ENCODE results near the gene ALG8.
"Not testable (repeated sequence)": the region's sequence is repeated elsewhere in the genome, so short reads cannot be mapped to it uniquely, and the experiment has no call there.

Gene ALG8

DNA sequence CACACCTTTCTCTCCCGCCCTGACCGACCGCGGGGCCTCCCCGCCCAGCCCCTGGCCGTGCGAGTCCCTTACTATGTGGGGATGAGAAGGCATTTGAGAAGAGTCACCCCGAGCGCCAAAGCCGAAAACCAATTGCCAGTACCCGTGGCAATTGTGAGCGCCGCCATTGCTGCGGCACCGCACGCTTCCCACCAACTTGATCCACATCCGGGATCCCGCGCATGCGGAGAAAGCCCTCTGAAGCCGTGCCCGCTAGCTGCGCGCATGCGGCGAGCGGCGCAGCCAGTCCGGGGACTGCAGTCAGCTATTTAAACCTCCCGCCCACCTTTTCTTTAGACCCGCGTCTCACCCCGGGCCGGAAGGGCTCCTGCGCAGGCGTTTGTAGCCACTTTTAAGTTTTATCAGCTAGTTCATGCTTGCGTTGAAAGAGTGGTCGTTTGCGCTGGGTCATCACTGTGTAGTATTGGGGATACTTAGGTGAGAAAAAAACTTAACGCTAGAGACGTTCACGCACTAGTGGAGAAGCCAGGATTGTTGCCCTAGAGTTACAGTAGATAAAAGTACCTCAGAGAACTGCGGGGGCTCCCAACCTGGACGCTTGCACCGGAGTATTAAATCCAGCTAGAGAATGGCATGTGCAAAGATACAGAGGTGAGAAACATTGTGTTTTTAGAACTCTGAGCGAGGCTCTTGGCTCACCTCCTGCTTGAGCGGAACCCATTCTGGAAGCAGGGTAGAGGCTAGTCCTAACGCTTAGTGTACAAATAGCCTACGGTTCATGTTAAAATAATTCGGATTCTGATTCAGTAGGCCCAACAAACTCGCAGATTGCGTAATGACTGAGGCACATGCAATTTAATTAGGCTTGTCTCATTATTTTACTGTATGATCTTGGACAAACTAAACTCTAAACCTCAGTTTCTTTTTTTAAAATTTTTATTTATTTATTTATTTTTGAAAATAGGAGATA, at the start of gene ALG8:
ALG8 (minus strand) TSS at position 205 of the 970 bp plus-strand sequence; CDS start at position 167, 38 bp downstream.
- DNase-seq = peak; percentile 97

DNA sequence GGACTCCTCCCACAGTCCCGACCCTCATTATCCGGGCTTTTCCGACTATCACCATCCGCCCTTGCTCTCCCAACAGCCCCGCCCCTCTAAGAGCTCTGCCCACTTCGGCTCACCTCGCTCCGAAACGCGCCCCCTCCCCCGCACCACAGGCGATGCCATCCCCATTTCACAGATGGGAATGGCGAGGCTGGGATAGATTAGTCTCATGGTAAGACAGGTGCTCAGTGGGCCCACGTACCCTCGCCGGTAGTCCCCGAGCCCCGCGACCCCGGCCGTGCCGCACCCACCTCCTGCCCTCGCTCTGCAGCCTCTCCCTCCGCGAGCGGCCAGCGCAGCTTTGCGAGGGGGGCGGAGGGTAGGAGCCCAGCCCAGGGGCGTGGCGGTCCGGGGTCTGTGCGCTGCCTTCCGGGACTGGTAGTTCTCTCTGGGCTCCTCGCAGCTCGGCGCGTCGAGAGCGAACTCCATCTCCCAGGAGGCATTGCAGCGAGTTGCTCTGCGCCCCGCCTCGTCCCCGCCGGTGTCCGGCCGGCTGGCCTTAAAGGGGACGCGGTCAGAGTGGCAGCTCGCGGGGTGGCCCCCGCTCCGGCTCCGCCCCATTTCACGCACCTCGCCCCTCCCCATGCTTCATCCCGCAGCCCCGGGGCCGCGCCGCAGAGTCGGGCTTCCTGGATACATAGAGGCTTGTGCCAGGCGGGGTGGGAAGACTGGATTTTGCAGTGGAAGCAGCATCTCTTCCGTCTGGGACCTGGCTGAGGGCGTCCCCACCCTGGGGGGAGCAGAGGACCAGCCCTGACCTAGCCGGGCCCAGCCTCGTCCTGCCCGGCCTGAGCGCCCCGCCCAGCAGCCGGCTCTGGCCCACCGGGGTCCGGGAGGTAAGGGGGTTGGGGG, 49.1 kb upstream of the ALG8 start, which contains the start of the genes KCTD21 and USP35:
KCTD21 (minus strand) TSS at position 341 of the 888 bp plus-strand sequence. CDS start 14,072 bp downstream, outside the sequence.
USP35 (plus strand) TSS at position 634 of the 888 bp plus-strand sequence. CDS start 7,327 bp downstream, outside the sequence.
- DNase-seq = peak; percentile 89

DNA sequence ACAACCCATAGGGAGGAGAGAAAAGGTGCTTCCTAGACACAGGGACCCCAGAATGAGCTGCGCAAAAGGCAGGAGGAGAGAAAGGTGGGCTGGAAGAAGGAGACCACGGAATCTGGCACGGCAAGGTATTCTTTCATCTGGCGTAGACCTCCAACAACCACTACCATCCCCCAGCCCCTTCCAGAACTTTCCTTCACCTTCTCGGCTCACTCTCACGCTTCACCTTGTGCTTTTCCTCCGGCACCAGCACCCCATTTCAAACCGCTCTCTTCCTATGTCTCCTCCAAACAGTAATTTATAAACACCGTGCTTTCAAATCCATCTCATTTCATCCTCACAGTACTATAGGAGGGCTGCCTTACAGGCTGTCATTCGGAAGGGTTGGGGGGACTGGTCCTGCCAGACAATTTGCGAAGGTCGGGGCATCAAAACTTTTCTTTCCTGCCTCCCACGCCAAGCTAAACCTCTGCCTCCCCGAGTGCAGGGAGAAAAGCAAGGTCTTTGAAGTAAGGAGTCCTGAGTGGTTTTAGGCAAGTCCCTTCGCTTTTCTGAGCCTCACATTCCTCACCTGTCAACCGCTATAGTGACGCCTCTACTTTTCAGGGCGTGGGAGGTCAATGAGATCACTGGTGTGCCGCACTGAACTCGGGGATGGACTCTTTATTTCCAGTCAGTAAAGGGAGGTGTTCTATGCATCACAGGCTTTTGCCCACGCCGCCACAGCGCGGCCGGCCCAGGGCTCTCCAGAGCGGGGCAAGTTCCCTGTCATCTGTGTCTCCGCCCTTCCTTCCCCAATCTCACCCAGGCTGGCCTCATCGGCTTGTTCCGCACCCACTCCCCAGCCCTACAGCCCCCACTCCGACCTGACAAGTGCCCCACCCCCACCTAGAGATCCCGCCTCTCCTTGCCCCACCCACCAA, 48.2 kb upstream of the ALG8 start:
- no peak for DNase-seq

DNA sequence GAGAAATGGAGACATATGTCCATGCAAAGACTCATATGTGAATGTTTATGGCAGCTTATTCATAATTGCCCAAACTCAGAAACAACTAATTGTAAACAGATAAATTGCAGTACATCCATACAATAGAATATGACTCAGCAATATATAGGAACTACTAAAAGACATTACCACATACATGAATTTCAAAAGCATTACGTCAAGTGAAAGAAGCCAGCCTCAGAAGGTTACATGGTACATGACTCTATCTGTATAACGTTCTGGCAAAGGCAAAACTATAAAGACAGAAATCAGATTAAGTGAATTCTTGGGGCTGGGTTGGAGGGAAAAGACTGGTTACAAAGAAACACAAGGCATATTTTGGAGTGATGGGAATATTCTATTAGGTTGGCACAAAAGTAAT, 41.8 kb upstream of the ALG8 start:
- no peak for DNase-seq

DNA sequence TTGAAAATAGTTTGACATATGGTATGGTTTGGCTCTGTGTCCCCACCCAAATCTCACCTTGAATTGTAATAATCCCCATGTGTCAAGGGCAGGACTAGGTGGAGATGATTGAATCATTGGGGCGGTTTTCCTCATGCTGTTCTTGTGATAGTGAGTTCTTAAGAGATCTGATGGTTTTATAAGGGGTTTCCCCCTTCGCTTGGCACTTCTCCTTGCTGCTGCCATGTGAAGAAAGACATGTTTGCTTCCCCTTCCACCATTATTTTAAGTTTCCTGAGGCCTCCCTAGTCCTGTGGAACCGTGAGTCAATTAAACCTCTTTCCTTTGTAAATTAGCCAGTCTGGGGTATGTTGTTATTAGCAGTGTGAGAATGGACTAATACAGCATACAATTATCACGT, 41.3 kb upstream of the ALG8 start:
- DNase-seq = no peak

DNA sequence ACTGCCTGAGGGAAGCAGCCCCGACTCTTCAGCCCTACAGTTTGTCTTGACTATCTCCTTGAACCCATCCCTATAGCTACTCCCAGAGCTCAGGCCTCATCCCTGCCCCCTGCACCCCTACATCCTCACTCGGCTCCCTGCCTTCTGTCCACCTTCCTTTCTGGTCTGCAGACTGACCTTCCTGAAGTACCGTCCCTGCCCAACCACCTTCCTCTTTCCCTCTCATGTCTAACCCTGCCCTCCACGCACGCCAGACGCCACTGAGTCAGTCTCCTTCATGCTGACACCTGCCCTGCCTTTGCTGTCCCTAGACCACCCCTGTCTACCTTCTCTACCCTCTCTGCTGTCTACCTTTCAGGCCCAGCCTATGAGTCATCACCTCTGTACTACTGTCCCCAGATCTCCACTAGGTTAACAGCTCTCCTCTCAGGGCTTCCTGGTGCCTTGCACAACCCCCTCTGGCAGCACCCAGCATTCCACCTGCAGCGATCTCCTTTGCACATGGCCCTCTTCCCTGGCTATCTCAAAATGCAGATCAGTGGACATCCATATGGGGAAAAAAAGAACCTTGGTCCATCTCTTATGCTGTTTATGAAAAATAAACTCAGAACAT, 40.1 kb upstream of the ALG8 start:
- DNase-seq = no peak

DNA sequence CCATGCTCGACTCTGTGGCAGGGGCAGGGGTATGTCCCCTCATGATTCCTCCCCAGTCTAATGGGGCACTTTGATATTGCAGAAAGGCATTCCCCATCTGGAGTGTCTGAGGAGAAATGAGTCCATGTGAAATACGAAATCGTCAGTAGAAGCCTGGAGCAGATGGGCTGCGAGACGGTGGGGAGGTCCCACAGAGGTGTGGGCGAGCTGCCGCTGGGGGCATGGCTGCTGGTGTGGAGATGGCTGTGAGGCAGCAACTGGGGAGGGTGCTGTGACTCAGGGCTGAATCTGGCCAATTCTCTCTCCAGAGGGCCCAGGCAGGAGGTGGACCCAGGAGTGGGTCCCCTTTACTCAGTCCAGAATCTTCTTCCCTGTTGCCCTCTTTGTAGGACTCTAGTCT, 37.8 kb upstream of the ALG8 start:
- no peak for DNase-seq

DNA sequence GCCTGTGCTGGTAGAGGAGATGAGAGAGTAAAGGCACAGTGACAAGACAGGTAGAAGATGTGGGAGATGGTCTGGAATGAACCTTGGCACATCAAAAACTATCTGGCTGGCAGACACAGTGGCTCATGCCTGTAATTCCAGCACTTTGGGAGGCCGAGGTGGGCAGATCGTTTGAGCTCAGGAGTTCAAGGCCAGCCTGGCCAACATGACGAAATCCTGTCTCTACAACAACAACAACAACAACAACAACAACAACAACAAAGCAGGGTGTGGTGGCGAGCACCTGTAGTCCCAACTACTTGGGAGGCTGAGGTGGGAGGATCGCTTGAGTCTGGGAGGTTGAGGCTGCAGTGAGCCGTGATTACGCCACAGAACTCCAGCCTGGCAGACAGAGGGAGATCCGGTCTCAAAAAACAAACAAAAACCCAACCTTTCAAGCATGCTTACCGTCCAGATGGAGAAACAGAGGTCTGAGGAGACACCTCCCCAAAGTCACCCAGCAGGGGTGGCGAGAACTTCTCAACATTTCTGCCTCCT, 37.2 kb upstream of the ALG8 start:
- no peak for DNase-seq

DNA sequence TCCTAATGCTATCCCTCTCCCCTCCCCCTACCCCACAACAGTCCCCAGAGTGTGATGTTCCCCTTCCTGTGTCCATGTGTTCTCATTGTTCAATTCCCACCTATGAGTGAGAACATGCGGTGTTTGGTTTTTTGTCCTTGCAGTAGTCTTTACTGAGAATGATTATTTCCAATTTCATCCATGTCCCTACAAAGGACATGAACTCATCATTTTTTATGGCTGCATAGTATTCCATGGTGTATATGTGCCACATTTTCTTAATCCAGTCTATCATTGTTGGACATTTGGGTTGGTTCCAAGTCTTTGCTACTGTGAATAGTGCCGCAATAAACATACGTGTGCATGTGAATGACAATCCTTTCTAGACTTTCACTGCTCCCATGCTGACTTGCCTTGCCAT, 36.4 kb upstream of the ALG8 start:
- DNase-seq = not testable (repeated sequence)

DNA sequence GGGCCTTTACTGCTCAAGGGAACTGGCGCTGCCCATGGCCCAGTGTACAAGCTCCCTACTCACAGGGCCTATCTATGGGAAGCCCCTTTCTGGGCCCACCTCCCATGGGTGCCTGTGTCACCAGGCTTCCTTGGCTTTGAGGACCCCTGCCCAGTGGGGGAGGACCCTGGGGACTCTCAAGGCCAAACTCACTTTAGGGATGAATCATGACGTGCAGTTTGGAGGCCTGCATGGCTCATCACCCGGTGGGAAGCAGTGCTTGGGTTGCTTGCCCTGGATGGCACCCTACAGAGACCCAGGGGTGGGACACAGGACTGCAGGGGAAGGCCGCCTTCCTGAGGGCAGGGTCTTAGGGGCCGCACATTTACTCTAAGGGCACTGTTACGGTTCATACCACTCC, 32.5 kb upstream of the ALG8 start:
- DNase-seq = no peak

DNA sequence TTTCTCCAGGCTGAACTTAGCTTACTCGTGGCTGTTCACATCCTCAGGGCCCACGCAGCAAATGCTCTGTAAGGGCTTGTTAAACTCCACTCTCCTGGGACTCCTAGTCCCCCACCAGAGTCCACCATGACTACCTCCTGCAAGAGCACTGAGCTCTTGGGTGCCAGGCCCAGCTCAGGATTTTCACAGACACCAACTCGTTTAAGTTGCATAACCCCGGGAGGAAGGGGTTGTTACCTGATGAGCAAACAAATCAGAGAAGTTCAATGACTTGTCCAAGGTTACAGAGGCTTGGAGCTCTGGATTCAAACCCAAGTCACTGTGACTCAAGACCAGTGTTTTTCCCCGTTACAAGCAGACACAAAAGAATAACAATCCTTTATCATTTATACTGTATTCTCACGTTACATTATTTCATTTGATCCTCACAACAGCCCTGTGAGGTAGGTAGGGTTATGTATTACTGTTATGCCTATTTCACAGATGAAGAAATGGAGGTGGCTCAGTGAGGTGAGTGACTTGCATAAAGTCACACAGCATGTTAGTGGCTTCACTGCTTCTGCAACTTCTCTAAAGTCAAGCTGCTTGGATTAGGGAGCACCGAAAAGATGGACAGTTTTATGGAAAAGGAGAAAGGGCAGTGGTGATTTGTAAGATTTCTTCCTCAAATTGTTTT, 31.6 kb upstream of the ALG8 start:
- DNase-seq = no peak

DNA sequence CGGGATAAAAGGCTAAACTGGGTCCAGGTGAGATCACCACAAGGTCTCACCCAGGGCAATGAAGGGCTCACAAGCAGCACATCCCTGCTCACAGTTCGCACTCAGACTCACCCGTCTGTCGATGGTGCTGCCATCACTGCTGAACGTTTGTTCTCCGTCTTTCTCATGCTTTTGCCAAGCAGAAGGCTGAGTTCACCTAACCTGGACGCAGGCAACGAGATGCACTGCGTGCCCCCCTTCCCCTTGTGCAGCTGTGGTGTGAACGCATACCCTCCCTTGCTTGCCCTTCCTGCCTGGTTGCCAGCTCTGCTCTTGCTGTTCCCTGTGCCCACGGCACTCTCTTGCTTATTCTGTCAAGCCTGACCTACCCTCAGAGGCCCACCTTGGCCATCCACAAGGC, 31.0 kb upstream of the ALG8 start:
- no peak for DNase-seq

DNA sequence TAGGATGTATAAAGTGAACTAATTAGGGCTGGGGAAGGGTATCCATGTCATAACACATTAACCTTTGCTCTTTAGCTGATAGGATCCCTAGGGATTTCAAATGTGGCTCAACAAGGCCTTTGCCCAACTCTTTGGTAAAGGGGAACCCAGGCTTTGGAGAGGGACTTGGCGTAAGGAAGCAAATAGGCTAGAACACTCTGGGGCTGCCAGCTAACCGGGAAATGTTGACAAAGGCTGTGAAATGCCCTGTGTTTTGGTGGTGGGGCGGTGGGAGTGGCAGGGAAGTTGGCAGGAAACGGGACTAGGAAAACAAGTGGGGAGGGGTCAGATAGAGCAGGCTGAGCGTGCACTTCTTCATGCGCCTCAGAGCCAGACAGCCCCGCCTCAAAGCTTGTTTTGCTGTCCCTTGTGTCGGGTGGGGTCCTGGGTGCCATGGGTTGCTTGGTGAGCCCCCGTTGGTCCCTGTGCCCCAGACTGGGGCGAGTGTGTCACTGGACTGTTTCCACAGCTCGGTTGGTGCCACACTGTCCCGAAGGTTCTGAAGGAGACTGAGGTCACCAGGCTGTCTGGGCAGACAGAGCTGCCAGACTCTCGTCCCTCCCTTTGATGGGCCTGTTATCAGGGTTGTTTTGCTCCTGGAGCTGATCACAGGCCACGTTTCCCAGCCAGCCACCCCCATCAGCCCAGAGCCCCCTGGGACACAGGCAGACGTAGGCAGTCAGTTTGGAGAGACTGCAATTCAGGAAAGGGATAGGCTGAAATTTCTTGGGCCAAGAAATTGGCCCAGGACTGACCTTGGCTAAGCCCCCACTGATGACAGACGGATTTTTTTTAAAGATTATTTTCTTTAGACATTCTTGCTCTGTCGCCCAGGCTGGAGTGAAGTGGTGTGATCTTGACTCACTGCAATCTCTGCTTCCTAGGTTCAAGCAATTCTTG, 29.4 kb upstream of the ALG8 start:
- no peak for DNase-seq

DNA sequence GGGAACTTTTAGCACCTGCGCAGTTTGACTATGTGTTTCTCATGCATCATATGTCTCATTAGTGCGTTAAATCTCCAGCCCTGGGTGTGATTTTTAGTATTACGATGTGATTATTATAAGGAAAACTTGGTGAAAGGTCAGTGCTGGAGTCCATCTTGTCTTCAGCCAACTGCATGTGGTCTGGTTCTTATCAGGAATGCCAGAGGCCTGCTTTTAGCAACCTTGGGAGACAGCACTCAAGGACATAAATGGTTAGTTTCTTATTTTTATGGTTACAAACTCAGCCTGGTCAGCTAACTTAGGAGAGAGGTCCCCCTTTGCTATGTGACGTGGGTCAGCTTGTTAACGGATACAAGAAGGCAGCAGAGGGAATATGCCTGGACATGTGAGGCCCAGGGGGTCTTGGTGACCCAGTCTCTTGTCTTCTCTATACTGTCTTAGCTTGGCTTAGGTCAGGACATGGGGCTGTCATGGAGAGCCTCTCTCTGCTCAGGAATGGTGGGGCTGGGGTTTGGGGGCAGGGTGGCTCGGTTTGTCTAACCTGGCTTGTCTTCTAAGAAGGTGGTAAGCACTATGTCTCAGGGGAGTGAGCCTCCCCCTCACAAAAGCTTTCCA, 27.5 kb upstream of the ALG8 start:
- no peak for DNase-seq

DNA sequence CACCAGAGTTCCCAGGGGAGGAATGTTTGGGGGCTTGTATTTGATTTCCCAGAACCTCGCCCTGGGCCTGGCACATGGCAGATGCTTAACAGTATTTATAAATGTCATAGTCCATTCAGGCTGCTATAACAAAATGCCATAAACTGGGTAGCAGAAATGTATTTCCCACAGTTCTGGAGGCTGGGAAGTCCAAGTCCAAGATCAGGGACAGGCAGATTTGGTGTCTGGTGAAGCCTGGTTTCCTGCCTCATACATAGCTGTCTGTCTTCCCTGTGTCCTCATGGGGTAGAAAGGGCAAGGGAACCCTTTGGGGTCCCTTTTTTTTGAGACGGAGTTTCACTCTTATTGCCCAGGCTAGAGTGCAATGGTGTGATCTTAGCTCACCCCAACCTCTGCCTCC, 25.0 kb upstream of the ALG8 start:
- DNase-seq = no peak

DNA sequence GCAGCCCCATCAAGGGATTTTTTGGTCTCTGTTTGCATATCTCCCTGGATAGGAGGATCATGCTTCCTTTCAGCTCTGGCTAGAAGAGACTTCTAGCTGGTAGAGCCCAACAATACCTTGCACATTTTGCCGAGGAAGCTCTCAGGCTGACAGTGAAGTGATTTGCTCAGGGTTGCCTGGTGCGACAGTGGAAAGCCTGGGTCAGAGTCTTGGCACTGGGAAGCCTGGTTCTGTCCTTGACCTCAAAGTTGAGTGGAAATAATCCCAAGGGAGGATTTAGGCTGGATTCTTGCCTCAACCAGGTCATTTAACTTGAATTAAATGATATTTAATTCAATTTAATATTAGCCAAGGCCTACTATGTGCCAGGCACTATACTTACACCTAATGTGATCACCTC, 24.4 kb upstream of the ALG8 start:
- DNase-seq = no peak

DNA sequence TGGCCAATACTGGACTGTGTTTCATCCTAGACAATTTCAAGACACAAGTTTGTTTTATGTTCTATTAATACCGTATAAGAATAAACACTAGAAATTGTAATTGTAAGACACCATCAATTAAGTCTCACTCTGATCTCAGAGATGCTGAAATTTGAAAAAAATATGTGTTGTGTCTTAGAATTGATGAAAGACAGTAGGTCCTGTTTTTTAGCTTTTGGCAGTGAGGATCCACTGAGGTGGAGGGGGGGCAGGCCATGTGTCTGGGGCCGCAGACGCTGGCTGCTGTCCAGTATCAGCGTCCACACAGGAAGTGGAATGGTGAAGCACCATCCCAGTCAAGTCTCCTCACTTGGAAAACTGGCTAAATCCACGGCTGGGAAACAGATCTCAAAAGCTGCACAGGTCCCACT, 22.5 kb upstream of the ALG8 start:
- no peak for DNase-seq

DNA sequence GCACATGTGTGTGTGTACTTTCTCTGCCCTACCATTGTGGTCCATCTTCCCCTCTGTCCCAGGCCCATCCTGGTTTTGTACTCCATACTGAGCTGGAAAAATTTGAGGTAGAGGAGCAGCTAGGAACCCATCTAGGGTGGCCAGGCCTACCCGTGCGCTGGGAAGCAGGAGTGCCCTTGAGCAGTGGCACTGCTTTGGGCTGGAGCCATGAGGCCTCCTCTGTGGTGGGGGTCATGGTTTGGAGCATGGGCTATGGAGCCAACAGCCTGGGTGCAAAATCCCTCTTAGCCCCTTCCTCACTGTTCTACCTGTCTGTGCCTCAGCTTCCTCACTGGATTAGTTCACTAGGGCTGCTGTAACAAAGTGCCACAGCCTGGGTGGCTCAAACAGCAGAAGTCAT, 21.9 kb upstream of the ALG8 start:
- no peak for DNase-seq

DNA sequence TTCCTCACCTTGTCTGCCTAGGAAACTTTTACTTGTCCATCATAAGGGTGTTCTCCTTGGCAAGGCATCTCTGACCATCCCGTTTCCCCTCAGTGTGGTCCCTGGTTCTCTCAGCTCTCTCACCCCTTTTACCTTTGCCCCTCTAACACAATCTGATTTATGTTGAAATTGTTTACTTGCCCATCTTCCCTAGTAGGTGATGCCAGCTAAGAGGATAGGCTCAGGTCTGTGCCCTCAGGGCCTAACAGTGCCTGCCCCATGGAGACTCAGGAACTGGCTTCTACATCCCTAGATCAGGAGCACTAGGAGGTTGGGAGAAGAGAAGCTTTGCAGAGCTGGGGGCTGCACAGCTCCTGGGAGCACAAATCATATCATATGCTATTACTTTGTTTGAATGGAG, 21.1 kb upstream of the ALG8 start:
- no peak for DNase-seq
